Measurements from ENCODE around the gene F8A3. TPM values are rescaled to one million over a fixed set of nuclear protein-coding genes. Genes with fewer than 3 reads are reported as not detected.
A peak's percentile ranks its signal among the peaks of the same experiment; 100 is the strongest.

Gene F8A3
- total and polyA plus RNA-seq, 9 of the 15 experiments (the other 6 are each of a cell fraction or from before 2014, with no cell fraction given) = not detected

- TF ChIP-seq ZNF140 (CRISPR knock-in tag; IDR thresholded peaks at IDR 0.05) = no peak
- TF ChIP-seq CBX1 (IDR thresholded peaks at IDR 0.05; ENCODE audit: low read depth) = no peak
- no peak for TF ChIP-seq RBM22 (IDR thresholded peaks at IDR 0.05; ENCODE audit: low read depth, low read length, poor library complexity, severe bottlenecking)
- TF ChIP-seq, protein P1, sequence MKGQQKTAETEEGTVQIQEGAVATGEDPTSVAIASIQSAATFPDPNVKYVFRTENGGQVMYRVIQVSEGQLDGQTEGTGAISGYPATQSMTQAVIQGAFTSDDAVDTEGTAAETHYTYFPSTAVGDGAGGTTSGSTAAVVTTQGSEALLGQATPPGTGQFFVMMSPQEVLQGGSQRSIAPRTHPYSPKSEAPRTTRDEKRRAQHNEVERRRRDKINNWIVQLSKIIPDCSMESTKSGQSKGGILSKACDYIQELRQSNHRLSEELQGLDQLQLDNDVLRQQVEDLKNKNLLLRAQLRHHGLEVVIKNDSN (CRISPR knock-in tag; IDR thresholded peaks at IDR 0.05) = no peak
- TF ChIP-seq NBN (IDR thresholded peaks at IDR 0.05; ENCODE audit: low read depth) = no peak
- no peak for TF ChIP-seq HDAC8 (tag; IDR thresholded peaks at IDR 0.05)
- peak; percentile 42 for TF ChIP-seq SMAD4 (CRISPR knock-in tag; conservative IDR thresholded peaks at IDR 0.05)
- TF ChIP-seq HNRNPL (IDR thresholded peaks at IDR 0.05; ENCODE audit: low read depth, low read length) = no peak
- no peak for TF ChIP-seq PHF20 (IDR thresholded peaks at IDR 0.05; ENCODE audit: partially characterized antibody)
- no peak for TF ChIP-seq SNRNP70 (optimal IDR thresholded peaks at IDR 0.05; ENCODE audit: low read depth, low read length)
- no peak for TF ChIP-seq PTTG1 (tag; IDR thresholded peaks at IDR 0.05; ENCODE audit: low read depth)
- TF ChIP-seq ZNF174 (CRISPR knock-in tag; IDR thresholded peaks at IDR 0.05) = no peak
- TF ChIP-seq ZFX (CRISPR knock-in tag; IDR thresholded peaks at IDR 0.05) = no peak
- no peak for TF ChIP-seq GABPB2 (CRISPR knock-in tag; conservative IDR thresholded peaks at IDR 0.05)
- TF ChIP-seq SMARCC2 (IDR thresholded peaks at IDR 0.05; ENCODE audit: low read depth) = peak; percentile 55; the same call in 1 of the 2 replicates
- TF ChIP-seq ID3 (CRISPR knock-in tag; IDR thresholded peaks at IDR 0.05) = no peak
- no peak for TF ChIP-seq ID3 (tag; IDR thresholded peaks at IDR 0.05)
- TF ChIP-seq CHCHD3 (CRISPR knock-in tag; IDR thresholded peaks at IDR 0.05) = no peak
- no peak for TF ChIP-seq HNRNPK (IDR thresholded peaks at IDR 0.05; ENCODE audit: low read depth, low read length, poor library complexity, severe bottlenecking)
- no peak for TF ChIP-seq ZC3H11A (IDR thresholded peaks at IDR 0.05; ENCODE audit: low read depth, low read length)
- peak; percentile 83 for TF ChIP-seq POLR2AphosphoS5 (IDR thresholded peaks at IDR 0.05; ENCODE audit: control insufficient read depth, insufficient read depth, low read depth, low read length)
Measured at GRCh38 chrX:155434906-155435743, 23.3 kb downstream of the F8A3 start (continued).
